ENCODE results near the gene RFPL2. TPM values are rescaled to one million over a fixed set of nuclear protein-coding genes. Genes with fewer than 3 reads are reported as not detected.

RFPL2 gene
- total RNA-seq, 1 donor, result not detected

DNA sequence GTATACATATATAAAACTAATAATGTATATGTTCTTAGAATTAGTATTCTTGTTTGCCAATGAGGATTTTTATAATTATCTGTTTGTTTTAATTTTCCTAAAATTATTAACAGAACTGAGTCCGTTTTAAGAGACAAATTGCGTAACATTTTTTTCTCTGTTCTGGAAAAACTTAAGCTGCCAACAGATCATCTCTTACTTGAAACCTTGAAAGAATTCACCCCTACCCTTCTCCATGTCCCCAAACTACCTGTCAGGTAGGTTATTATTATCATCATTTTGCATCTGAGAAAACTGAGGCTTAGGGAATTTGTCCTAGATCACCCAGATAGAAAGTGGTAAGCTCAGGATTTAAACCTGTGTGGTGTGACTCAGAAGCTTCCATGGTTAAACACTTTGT is 35.6 kb upstream of the RFPL2 start:
- no peak for DNase-seq (ENCODE audit: low read depth)
- no peak overlapping the region for H3K4me3 ChIP-seq (ENCODE audit: low read depth, low read length)
- TF ChIP-seq, protein P1, sequence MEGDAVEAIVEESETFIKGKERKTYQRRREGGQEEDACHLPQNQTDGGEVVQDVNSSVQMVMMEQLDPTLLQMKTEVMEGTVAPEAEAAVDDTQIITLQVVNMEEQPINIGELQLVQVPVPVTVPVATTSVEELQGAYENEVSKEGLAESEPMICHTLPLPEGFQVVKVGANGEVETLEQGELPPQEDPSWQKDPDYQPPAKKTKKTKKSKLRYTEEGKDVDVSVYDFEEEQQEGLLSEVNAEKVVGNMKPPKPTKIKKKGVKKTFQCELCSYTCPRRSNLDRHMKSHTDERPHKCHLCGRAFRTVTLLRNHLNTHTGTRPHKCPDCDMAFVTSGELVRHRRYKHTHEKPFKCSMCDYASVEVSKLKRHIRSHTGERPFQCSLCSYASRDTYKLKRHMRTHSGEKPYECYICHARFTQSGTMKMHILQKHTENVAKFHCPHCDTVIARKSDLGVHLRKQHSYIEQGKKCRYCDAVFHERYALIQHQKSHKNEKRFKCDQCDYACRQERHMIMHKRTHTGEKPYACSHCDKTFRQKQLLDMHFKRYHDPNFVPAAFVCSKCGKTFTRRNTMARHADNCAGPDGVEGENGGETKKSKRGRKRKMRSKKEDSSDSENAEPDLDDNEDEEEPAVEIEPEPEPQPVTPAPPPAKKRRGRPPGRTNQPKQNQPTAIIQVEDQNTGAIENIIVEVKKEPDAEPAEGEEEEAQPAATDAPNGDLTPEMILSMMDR (IDR thresholded peaks at IDR 0.05; ENCODE audit: insufficient read depth, low read length), result no peak

DNA sequence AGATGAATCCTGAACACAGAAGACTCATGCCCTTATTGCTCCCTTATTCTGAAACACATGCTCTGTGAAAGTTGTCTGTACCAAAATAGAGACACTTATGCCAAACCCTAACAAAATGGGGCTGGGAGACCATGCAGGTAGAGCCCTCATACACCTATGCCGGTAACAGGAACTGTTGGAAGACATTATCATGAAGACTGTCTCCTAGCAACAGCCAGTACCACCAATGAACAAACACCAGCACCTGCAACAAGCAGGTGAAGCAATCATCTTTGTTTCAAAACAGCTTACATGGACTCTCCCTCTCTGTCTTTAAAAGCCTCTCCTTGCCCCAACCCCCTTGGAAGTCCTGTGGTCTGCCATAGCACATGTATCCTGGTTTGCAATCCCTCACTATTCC is 33.0 kb upstream of the RFPL2 start:
- no peak overlapping the region for H3K4me3 ChIP-seq (ENCODE audit: low read depth, low read length)
- no peak for DNase-seq (ENCODE audit: low read depth)
- TF ChIP-seq, protein P1 (IDR thresholded peaks at IDR 0.05; ENCODE audit: insufficient read depth, low read length), result no peak

DNA sequence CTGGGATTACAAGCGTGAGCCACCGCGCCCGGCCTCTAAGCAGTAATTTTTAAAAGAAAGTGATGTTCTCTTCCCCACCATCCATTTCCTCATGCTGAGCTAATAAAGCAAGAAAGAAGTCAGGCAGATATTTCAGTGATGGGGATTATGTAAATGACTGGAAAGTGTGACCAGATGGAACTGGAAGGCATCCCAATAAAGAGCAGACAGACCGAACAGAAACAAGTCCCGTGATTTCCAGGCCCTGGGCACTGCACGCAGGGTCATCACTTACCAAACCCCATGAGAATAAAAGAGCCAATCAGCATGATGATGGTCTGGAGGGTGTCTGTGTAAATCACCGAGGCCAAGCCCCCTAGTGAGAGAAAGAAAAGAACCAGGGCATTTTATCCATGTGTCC is 32.1 kb upstream of the RFPL2 start:
- TF ChIP-seq, protein P1 (IDR thresholded peaks at IDR 0.05; ENCODE audit: insufficient read depth, low read length), result no peak
- no peak overlapping the region for H3K4me3 ChIP-seq (ENCODE audit: low read depth, low read length)
- no peak for DNase-seq (ENCODE audit: low read depth)

DNA sequence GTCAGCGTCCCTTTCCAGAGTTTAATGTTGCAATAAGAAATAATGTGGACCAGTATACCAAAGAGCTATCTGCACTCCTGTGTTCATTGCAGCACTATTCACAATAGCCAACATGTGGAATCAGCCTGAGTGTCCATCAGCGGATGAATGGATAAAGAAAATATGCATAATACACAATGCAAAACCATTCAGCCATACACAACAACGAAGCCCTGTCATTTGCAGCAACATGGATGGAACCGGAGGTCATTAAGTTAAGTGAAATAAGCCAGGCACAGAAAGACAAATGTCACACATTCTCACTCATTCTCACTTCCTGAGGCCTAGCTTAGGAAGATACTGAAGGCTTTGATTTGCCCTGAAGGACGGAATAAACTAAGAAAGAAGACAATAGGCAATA is 28.2 kb upstream of the RFPL2 start:
- TF ChIP-seq, protein P1 (IDR thresholded peaks at IDR 0.05; ENCODE audit: insufficient read depth, low read length), result no peak
- no peak overlapping the region for H3K4me3 ChIP-seq (ENCODE audit: low read depth, low read length)
- DNase-seq (ENCODE audit: low read depth), result no peak

DNA sequence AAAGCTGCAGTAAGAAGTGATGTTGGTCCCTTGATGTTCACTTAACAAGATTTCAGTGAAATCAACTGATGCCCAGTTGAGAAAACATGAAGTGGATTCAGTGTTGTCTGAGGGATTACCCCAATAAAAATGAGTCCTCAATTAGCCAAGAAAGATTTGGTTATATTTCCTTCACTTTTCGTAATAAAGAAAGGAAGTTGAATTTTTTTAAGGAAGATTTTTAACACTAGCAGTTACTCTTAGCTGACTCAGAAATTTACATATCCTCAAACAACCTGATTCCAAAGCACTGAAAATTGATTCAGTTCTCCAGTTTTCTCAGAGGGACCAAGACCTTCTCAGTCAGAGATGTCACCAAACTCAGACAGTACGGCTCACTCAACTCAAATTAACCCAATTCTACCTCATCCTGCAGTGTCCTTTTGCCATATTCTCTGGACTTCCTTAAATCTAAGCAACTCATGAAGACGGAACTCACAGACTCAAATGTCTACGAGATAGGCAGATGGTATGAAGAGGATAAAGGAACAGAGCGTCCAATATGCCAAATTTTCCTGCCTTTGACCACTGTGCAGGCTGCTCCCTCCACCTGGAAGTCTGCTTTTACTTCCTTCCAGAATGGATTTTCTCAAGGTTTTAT is 27.4 kb upstream of the RFPL2 start:
- TF ChIP-seq, protein P1 (IDR thresholded peaks at IDR 0.05; ENCODE audit: insufficient read depth, low read length), result no peak
- no peak for DNase-seq (ENCODE audit: low read depth)
- H3K4me3 ChIP-seq (ENCODE audit: low read depth, low read length), result no peak overlapping the region

DNA sequence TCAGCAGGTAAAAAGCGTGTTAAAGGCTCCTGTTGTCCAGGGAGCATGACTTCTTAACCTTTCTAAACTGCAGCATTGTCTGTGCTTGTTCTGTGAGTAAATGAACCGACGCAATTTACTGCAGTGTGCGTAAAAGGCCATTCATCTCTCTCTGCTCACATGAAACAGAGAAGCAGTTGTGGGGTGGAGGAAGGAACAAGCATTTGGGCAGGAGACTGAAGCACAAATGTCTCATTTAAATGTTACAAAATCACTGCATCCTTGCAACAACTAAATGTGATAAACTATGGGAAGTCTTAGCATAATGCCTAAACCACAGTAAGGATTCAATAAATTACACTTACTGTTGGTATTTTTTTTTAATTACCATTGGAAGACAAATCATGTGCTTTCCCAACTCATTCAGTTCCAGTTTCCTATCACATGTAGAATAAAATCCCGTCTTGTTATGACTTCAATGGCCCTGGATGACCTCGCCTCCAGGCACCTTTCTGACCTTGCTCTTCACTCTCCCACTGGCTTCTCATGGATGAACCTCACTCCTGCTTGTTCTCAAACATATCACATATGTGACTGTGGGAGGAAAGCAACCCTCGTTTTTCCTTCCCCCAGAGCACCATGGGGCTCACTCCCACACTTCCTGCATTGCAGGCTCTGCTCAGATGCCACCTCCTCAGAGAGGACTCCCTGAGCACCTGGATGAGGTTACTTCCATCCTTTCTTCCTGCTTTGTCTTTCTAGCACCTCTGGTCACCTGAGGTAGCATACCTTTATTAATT is 21.6 kb upstream of the RFPL2 start:
- TF ChIP-seq, protein P1 (IDR thresholded peaks at IDR 0.05; ENCODE audit: insufficient read depth, low read length), result no peak

More for the DNA sequence above, 21.6 kb upstream of the RFPL2 start:
- DNase-seq (ENCODE audit: low read depth), result no peak
- H3K4me3 ChIP-seq (ENCODE audit: low read depth, low read length), result no peak overlapping the region

Measured in fibroblast of the aortic adventitia (primary cell).